HCEC 1CT (cell line): ENCODE results near the gene OVOL1.

Experiments
- DNase-seq: peaks from one replicate; pipeline ENCODE4 v3.0.0-alpha.2; 2017

Gene OVOL1

DNA sequence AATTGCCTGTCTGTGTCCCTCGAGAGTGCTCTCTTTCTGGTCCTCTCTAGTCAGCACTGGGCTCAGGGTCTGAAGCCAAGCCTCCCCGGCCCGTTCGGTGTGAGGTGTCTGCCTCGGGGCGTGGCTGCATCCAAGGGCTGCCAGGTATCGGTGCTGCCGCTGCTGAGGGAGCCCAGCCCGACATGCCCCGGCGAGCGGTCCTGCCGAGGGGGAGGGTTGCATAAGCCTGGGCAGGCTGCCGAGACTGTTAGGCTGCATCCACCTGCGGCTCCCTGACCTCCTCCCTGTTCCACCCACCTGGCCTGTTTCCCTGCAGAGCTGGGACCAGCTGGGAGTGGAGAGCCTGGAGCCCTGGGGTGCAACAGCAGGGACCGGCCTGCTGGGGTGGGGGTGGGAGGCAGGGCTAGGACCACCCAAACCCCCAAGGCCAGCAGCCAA is 6.3 kb downstream of the OVOL1 start:
- no peak for DNase-seq

- no peak for DNase-seq
Measured at GRCh38 chr11:65793625-65794400, 7.0 kb downstream of the OVOL1 start.

GRCh38 chr11:65794570-65795510 is 8.0 kb downstream of the OVOL1 start:
- no peak for DNase-seq

DNA sequence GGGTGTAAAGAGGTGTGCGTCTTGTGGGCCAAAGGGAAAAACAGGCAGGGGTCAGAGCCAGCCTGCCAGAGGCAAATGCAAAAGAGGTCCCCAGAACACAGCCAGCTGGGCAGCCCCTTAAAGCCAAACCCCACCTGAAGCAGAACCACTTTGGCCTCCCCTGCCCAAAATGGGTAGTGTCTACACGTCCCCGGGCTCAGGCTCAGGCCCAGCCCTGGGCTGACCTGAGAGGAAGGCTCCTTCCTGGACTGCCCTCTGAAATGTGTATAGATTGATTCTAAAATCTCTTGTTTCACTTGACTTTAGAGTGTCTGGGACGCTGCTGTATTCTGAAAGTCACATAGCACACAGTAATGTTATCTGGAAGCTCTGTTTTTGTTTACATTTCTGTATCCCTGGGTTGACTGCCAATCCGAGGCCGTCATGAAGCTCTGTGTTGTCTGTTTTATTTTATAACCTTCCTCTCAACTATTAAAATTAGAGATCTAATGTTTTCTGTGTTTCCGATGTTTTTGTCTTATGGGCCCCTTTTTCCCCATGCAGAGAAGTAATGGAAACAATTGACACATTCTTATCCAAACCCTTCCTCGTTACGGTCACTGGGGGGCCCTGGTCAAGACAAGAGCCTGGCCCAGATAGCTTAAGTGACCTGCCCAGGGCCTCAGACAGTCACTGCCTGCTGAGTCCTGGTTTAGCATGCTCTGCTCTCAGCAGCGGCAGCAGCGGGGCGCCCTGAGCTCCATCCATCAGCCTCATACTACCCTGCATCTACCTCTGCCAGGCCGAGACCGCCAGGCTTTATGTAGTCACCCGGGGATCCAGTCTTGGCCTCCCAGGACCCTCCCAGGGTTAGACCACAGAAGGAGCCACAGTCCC is 10.1 kb downstream of the OVOL1 start:
- no peak for DNase-seq

DNA sequence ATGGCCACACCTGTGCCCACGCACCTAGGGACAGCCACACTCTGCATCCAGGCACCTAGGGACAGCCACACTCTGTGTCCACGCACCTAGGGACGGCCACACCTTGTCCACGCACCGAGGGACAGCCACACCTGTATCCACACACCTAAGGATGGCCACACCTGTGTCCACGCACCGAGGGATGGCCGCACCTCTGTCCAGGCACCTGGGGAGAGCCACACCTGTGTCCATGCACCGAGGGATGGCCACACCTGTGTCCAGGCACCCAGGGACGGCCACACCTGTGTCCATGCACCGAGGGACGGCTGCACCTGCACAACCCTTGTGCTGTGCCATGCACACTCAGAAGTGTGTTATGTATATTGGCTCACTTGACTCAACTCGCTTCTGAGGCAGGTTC is 10.8 kb downstream of the OVOL1 start:
- no peak for DNase-seq

DNA sequence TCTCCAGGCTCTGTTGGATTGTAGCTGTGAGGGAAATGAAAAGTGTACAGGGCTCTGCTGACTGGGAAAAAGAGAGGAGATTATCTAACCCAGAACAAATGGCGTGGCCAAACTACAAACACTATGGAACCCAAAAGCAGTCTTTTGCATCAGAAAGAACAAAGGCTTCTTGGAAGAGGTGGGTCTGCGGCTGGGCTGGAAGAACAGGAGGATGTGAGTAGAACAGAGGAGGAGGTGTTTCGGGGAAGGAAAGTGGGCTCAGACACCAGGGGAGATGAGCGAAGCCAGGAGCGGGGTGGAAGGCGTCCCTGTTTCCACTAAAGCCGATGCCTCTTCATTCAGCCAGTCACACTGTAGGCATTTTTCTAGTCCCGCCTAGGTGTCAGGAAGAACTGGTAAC is 12.0 kb downstream of the OVOL1 start:
- DNase-seq = no peak

- DNase-seq = no peak
Measured at GRCh38 chr11:65801153-65801987, 14.5 kb downstream of the OVOL1 start.

DNA sequence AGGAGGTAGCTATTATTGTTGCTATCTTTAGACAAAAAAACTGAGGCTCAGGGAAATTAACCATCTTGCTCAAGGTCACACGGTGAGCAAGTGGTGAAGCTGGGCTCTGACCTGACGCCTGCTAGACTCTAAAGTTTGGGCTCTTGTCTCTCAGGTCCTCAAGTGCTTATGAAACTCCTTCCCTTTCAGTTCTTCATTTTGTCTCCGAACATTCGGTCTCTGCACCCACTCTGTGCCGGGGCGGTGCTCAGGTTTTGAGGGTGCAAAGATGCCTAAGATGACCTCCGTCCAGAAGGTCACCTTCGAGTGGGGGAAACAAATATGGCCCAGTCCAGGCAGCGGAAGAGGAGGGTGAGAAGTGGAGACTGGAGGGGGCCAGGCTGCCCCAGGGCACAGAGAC is 16.0 kb downstream of the OVOL1 start:
- DNase-seq = no peak

DNA sequence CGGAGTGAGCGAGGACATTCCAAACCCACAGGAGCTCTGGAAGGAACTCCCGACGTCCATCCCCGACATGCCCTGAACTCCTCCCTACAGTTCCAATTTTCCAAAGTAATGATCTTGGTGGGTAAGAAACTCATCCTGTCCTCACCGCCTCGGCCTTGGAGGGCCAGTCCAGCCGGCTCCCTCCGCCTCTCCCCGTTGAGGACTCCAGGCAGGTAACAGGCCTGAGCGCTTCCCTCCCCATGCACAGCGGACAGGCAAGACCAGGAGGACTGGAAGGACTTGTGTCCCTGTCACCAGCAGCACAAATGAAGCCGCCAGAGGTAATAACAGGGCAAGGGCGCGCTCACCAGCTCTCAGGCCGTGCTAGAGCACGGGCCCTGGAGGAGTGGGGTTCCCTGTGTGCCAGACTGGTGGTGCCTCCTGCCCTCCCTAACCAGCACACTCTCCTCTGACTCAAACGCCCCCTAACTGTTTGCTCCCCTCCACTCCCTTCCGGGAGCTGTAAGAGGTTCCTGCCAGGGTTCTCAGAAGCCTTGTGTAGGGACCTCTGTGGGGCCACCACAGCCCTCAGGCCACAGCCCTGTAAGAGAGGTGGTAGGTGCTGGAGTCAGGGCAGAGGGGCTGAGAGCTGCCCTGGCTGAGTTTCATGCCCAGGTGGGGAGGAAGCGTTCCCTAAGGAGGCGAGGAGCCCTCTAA is 17.1 kb downstream of the OVOL1 start:
- DNase-seq = no peak

DNA sequence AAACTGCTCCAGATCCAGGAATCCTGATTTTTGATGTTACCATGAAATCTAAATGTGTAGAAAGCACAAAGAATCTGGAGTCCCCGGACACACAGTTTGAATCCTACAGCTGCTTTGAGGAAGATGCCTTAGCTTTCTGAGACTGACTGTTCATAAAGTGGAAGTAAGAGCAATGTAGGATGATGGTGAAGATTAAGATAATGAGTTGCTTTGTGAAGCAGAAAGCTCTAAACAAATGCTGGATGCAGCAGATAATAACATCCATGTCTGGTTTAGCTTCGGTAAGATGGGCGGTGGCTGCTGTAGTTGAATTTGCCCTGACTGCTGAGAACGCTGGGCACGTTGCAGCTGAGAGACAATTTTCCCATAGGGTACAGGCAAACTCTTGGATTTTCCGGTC is 20.1 kb downstream of the OVOL1 start:
- DNase-seq = no peak

- no peak for DNase-seq
Measured at GRCh38 chr11:65808744-65809341, 22.0 kb downstream of the OVOL1 start.

- DNase-seq = no peak
Measured at GRCh38 chr11:65809496-65809895, 22.6 kb downstream of the OVOL1 start.

- no peak for DNase-seq
Measured at GRCh38 chr11:65810046-65810868, 23.4 kb downstream of the OVOL1 start.

GRCh38 chr11:65811764-65812475 is 25.1 kb downstream of the OVOL1 start:
- DNase-seq = no peak

DNA sequence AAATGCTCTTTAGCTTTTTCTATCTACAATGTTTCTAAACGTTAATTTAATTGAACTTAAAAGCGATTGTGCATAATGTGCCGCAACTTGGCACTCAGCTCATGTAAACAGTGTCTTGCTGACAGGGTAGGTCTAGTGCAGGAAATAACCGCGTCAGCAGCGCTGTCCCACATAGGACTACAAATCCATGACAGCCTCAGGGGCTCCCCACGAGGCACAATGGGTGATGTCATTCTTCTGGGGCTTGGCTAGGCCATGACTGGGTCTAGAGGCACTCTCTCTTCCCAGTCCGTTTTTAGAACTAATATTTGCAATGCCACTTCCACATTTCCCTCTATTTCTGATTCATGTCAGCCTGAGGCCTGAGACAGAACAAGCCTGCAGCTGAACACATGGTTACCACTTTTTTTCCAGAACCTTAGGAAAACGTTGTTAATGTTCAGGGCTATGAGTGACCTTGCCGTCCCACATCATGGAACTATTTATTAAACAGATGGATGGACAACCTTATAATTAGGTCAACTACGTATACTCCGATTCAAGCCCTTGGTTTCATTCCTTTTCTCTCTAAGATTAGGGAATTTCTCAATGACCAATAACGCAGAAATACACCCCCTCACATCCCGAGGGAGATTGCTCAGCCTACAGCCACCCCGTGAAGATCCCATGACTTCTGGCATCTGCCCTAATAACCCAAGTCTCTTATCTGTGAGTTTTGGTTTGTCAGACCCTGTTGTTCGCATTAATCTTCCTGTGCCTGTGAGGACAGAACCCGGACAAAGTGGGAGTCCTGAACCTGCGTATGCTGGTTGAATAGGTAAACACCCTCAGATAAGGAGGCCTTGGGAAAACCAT is 27.5 kb downstream of the OVOL1 start:
- DNase-seq = no peak

DNA sequence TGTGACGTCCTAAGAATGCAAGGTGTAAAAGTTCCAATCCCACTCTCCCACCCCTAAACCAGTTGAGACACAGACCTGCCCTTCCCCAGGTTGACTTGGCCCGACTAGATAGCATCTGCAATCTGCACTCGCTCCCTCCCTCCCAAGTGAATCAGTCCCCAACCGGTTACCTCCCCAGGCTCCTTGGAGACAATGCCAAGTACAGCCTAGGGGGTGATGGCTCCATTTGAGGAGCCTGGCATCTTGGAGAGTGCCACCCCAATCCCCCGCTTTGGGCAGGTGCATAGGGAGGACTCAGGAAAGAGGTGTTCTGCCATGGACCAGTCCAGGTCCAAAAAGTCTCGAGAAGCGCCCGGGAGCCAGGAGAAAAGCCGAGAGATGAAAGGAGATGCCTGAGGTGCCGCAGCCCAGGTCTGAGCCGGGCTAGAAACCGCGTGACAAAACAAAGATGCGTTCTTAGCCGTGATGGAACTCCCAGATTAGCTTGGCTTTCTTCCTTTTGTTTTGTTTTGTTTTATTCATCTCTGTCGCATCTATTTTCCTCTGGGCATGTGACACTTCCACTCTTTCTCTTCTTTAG is 28.2 kb downstream of the OVOL1 start:
- no peak for DNase-seq

DNA sequence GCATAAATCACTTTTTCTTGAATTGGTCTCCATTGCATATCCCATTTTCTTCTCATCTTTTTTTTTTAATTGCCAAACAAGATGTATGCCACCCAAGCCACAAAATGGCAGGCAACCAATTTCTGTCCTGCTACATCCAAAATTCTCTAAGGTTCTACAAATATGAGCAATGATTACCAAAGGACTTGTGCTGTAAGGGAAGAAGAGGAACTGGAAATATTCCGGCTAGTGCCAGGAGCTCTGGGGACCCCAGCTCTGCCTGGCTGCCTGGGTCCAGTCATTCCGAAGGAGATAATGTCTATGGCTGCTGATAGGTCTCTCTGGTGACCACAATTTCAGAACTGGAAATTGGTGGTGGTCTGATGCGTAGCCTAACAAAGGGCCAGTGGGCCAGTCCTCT is 29.8 kb downstream of the OVOL1 start:
- no peak for DNase-seq

GRCh38 chr11:65817312-65817834 is 30.5 kb downstream of the OVOL1 start:
- no peak for DNase-seq
